ENCODE measurements around the gene MEGF8.

Gene MEGF8

GRCh38 chr19:42410371-42410770 lies 84.9 kb downstream of the MEGF8 start:
- TF ChIP-seq CTCF (IDR thresholded peaks at IDR 0.05; ENCODE audit: extremely low read depth, insufficient read depth, missing control alignments): no peak
- in situ Hi-C loops (cut with MboI; ENCODE audit: low pct_unique_long_range_greater_than_20kb, low sequenced_read_pairs, unreplicated experiment): no loop called here
- DNase-seq (ENCODE audit: low spot score): no peak

GRCh38 chr19:42411581-42412178 lies 86.2 kb downstream of the MEGF8 start:
- no peak for DNase-seq (ENCODE audit: low spot score)
- TF ChIP-seq CTCF (IDR thresholded peaks at IDR 0.05; ENCODE audit: extremely low read depth, insufficient read depth, missing control alignments): no peak
- in situ Hi-C loops (cut with MboI; ENCODE audit: low pct_unique_long_range_greater_than_20kb, low sequenced_read_pairs, unreplicated experiment): no loop called here

GRCh38 chr19:42412227-42412626 lies 86.8 kb downstream of the MEGF8 start:
- DNase-seq (ENCODE audit: low spot score): no peak
- TF ChIP-seq CTCF (IDR thresholded peaks at IDR 0.05; ENCODE audit: extremely low read depth, insufficient read depth, missing control alignments): no peak
- in situ Hi-C loops (cut with MboI; ENCODE audit: low pct_unique_long_range_greater_than_20kb, low sequenced_read_pairs, unreplicated experiment): no loop called here

GRCh38 chr19:42412661-42413076 lies 87.2 kb downstream of the MEGF8 start:
- in situ Hi-C loops (cut with MboI; ENCODE audit: low pct_unique_long_range_greater_than_20kb, low sequenced_read_pairs, unreplicated experiment): no loop called here
- TF ChIP-seq CTCF (IDR thresholded peaks at IDR 0.05; ENCODE audit: extremely low read depth, insufficient read depth, missing control alignments): no peak

GRCh38 chr19:42419309-42419708 lies 93.9 kb downstream of the MEGF8 start:
- no peak for DNase-seq (ENCODE audit: low spot score)
- no peak for TF ChIP-seq CTCF (IDR thresholded peaks at IDR 0.05; ENCODE audit: extremely low read depth, insufficient read depth, missing control alignments)
- in situ Hi-C loops (cut with MboI; ENCODE audit: low pct_unique_long_range_greater_than_20kb, low sequenced_read_pairs, unreplicated experiment): no loop called here

More at GRCh38 chr19:42412661-42413076, 87.2 kb downstream of the MEGF8 start:
- DNase-seq (ENCODE audit: low spot score): no peak

- DNase-seq (ENCODE audit: low spot score): peak; percentile 88
- in situ Hi-C loops (cut with MboI; ENCODE audit: low pct_unique_long_range_greater_than_20kb, low sequenced_read_pairs, unreplicated experiment): no loop called here
- peak; percentile 93 for TF ChIP-seq CTCF (IDR thresholded peaks at IDR 0.05; ENCODE audit: extremely low read depth, insufficient read depth, missing control alignments)
These were observed 94.7 kb downstream of the MEGF8 start for GRCh38 chr19:42420055-42420544.
